Choroid plexus epithelial cell (primary cell): ENCODE measurements around the gene UNKL.

Experiments used
- DNase-seq: peaks from one replicate; pipeline ENCODE4 v3.0.0-alpha.2; 2010; ENCODE audit warnings: low read depth
- H3K4me3 ChIP-seq: 2 replicates; pipeline ENCODE4 v1.5.1; 2011; ENCODE audit warnings: low read depth, mild to moderate bottlenecking, control low read depth, low read length, moderate library complexity
- CTCF ChIP-seq: conservative IDR thresholded peaks from 2 replicates; pipeline ENCODE4 v1.5.1; 2011; ENCODE audit warnings: low read depth, mild to moderate bottlenecking, control low read depth, inconsistent platforms, low read length, moderate library complexity

The UNKL gene

GRCh38 chr16:1457489-1458245 is 43.2 kb upstream of the UNKL start:
- no peak for TF ChIP-seq CTCF
- no peak overlapping the region for H3K4me3 ChIP-seq
- no peak for DNase-seq

- no peak overlapping the region for H3K4me3 ChIP-seq
- no peak for TF ChIP-seq CTCF
- DNase-seq = no peak
Observed at GRCh38 chr16:1456951-1457350, 42.4 kb upstream of the UNKL start.

DNA sequence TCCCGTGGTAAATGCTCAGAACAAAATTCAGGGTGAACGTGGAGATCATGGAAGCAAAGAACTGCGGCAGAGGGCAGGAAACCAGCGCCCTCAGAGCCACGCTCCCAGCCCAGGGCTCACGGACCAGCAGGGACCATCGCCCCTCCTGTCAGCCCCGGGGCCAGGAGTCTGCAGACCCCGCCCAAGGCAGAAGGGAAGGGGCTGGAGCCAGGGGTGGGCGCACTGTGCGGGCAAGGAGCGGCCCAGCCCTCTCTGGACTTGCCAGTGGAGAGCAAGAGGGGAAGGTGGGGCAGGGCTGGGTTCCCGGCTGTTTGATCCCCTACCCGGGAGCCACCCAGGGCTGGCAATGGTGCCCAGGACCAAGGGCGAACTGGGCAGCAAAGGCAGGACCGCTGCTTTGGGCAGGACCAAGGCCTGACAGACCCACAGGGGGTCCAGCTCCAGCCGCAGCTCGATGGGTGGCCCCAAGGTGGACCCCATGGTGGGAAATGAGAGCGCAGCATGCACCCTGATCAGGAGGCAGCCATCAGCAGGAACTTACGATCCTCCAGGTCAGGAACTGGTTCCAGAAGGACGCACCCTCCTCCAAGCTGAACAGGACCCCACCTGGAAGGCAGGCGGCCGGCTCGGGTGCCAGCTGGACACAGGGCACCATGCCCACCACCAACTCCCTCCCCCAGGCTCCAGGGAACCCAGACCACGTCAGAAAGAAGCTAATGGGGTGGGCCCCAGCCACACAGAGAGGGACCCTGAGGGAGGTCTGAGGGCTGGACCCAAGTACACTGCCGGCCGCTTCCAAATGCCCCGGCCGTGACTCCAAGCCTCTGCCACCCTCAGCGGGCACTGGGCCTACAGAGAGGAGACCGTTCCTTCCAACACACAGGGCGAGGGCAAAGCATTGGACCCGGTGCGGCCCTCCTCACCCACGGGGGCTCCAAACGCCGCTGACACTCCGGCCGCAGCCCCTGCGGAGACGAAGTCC is 41.0 kb upstream of the UNKL start:
- no peak for TF ChIP-seq CTCF
- H3K4me3 ChIP-seq = no peak overlapping the region
- no peak for DNase-seq

DNA sequence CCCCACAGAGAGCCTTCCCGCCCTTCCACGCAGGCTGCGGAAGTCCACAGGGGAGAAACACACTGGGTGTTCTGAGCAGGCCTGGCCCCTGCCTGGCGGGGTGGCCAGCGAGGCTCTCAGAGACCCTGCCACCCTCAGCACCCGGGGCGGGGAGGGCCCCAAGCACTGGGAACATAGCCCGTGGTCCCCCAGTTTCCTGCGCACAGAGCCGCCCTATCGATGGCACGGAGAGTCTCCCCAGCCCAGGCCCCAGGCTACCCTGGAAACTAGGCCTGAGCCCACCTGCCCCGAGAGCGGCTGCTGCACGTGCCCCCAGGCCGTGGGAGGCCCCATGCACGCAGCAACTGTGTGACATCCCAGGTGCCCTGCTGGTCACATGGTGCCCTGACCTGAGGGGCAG is 40.1 kb upstream of the UNKL start:
- no peak for TF ChIP-seq CTCF
- no peak for DNase-seq
- H3K4me3 ChIP-seq = no peak overlapping the region

GRCh38 chr16:1453316-1453715 is 38.8 kb upstream of the UNKL start:
- H3K4me3 ChIP-seq = no peak overlapping the region
- no peak for DNase-seq
- TF ChIP-seq CTCF = no peak

DNA sequence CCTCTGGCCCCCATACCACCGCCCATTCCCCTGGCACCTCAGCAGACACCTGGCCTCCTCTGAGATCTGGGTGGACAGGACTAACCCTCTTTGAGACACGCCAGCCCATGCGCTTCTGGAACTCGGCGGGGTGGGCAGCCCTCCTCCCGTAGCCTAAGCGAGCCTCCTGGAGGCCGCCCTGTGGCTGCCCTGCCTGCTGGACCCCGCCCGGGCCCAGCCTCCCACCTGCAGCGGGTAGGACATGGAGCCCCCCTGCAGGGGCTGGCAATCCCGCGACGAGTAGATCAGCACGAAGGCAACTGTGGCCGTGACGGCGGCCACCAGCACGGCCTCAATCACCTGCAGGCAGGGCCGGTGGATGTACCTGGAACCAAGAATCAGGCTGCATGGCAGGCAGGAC is 38.0 kb upstream of the UNKL start:
- TF ChIP-seq CTCF = no peak
- no peak overlapping the region for H3K4me3 ChIP-seq
- no peak for DNase-seq
